NCI-H1092 treated with DMSO at 0.1 percent for 48 hours (cell line): ENCODE results near the gene CFAP210.
"Not testable (repeated sequence)": the region's sequence is repeated elsewhere in the genome, so short reads cannot be mapped to it uniquely, and the experiment has no call there.

Source experiments
- DNase-seq: peaks from one replicate; lab custom pipeline; 2025; lab: John Stamatoyannopoulos, UW

CFAP210 gene

GRCh38 chr2:169619946-169620345 is 74.3 kb downstream of the CFAP210 start:
- no peak for DNase-seq

- DNase-seq: not testable (repeated sequence)
Observed at GRCh38 chr2:169615982-169616381, 78.2 kb downstream of the CFAP210 start.

DNA sequence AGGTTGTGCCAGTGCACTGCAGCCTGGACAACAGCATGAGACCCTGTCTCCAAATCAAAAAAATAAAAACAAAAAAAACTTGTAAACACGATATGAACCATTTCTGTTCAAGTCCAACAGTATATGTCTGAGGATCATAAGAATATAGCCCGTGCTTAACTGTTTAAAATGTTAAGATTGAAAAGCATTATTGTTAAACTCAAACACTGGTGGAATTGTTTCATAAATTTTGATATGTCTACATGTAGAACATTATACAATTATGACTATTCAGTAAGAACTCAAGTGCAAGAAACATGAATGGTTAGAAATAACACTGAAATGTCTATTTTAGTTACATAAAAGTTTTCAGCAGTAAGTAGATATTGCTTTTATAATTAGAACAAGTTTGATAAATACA is 80.3 kb downstream of the CFAP210 start:
- no peak for DNase-seq

GRCh38 chr2:169609264-169609663 is 84.9 kb downstream of the CFAP210 start:
- no peak for DNase-seq

DNA sequence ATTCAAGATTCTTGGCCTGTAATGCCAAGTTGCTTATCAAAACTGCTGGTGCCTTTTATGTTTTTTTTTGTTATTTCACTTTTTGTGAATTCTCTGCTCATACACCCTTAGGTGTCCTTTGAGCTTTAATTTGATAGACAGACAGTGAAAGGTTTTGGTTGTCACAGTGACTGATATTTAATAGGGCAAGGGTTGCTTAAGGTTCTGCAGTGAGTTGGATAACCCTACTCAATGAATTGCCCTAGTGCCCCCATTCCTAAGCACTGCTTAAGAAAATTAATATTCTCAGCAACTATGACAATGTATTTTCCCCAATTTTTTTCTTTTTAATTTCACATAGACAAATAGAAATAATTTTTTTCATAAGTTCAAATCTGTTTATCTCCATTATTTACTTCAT is 94.6 kb downstream of the CFAP210 start:
- no peak for DNase-seq

GRCh38 chr2:169598982-169599381 is 95.2 kb downstream of the CFAP210 start:
- DNase-seq: no peak

DNA sequence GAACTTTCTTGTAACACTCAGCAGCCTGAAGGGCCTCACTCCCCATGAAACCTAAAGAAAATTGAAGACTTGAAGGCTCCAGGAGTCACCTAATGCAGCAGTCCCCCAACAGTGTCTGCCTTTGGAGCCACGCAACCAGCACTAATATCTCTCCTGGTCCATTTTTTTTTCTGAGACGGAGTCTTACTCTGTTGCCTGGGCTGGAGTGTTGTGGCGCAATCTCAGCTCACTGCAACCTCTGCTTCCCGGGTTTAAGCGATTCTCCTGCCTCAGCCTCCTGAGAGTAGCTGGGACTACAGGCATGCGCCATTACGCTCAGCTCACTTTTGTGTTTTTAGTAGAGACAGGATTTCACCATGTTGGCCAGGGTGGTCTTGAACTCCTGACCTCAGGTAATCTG is 97.7 kb downstream of the CFAP210 start:
- DNase-seq: not testable (repeated sequence)
